HL-60 (cell line): ENCODE data around the gene CPSF4.

Experiments used
- CTCF ChIP-seq: IDR thresholded peaks from one replicate; pipeline ENCODE4 v1.5.1; 2011; ENCODE audit warnings: low read length, control low read depth, inconsistent platforms; ENCODE audit not compliant: insufficient read depth
- GABPA ChIP-seq: IDR thresholded peaks from 2 replicates; pipeline ENCODE4 v1.6.1; 2012; ENCODE audit warnings: low read depth
- TF ChIP-seq, protein P1 (sequence below): IDR thresholded peaks from 2 replicates; pipeline ENCODE4 v1.6.1; 2012; ENCODE audit warnings: low read depth; ENCODE audit not compliant: insufficient replicate concordance

- TF ChIP-seq, protein P1, sequence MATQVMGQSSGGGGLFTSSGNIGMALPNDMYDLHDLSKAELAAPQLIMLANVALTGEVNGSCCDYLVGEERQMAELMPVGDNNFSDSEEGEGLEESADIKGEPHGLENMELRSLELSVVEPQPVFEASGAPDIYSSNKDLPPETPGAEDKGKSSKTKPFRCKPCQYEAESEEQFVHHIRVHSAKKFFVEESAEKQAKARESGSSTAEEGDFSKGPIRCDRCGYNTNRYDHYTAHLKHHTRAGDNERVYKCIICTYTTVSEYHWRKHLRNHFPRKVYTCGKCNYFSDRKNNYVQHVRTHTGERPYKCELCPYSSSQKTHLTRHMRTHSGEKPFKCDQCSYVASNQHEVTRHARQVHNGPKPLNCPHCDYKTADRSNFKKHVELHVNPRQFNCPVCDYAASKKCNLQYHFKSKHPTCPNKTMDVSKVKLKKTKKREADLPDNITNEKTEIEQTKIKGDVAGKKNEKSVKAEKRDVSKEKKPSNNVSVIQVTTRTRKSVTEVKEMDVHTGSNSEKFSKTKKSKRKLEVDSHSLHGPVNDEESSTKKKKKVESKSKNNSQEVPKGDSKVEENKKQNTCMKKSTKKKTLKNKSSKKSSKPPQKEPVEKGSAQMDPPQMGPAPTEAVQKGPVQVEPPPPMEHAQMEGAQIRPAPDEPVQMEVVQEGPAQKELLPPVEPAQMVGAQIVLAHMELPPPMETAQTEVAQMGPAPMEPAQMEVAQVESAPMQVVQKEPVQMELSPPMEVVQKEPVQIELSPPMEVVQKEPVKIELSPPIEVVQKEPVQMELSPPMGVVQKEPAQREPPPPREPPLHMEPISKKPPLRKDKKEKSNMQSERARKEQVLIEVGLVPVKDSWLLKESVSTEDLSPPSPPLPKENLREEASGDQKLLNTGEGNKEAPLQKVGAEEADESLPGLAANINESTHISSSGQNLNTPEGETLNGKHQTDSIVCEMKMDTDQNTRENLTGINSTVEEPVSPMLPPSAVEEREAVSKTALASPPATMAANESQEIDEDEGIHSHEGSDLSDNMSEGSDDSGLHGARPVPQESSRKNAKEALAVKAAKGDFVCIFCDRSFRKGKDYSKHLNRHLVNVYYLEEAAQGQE, result no peak
- no peak for TF ChIP-seq CTCF
- TF ChIP-seq GABPA, result no peak
Measured at GRCh38 chr7:99422625-99423024, 16.1 kb upstream of the CPSF4 start.
